ENCODE data around the gene SLC25A30.

SLC25A30 gene, protein sequence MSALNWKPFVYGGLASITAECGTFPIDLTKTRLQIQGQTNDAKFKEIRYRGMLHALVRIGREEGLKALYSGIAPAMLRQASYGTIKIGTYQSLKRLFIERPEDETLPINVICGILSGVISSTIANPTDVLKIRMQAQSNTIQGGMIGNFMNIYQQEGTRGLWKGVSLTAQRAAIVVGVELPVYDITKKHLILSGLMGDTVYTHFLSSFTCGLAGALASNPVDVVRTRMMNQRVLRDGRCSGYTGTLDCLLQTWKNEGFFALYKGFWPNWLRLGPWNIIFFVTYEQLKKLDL

DNA sequence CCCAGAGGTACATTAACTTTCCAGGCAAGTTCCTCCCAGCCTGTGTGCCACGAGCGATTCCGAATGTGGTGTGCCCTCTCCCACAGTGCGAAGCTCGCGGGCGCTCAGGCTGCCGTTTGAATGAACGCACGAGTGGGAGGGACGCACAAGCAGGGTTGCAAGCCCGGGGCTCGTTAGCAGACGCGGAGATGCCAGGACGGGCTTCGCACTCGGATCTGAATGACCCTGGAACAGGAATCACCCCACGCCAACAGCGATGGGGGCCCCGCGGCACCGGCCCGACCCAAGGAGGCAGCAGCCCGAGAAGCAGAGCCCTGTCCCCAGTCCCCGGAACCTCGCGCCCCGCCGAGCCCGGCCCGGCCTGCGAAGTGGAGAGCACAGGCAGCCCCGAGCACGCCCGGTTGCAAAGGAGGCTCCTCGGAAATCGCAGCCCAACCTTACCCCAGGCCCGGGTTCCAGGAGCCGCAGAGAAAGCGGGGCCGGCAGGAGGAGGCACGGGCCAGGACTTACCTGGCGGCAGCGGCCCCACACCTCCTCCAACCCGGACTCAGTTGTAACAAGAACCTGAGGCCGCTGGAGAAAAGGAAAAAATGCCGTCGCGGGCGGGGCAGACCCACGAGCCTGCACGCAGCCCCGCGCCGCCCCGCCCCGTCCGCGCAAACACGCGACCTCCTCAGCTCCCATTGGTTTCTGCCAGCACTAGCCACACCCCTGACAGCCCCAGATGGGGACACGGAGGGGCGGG is at the start of gene SLC25A30:
Gene SLC25A30, minus strand, starts transcription at position 584 of the 745 bp plus-strand sequence. CDS start 6,948 bp downstream, outside the sequence.
- DNase-seq, result peak; percentile 89

DNA sequence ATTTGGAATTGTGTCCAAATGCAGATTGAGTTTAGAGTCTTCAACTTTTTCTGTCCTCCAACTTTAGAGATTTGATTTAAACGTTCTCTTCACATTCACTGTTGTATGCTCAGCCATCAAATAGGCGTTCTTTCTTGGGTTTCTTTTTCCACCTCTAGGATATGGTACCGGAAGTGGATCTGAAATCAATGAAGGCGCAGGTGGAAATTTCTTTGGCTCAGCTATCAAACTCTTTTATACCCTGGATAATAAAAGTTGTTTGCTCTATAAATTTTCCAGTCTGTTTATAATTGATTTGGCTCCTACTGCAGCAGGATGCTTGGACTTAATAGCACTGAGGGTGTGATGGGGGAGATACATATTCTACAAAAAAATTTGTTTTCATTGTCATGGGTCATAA is 48.2 kb upstream of the SLC25A30 start:
- no peak for DNase-seq

DNA sequence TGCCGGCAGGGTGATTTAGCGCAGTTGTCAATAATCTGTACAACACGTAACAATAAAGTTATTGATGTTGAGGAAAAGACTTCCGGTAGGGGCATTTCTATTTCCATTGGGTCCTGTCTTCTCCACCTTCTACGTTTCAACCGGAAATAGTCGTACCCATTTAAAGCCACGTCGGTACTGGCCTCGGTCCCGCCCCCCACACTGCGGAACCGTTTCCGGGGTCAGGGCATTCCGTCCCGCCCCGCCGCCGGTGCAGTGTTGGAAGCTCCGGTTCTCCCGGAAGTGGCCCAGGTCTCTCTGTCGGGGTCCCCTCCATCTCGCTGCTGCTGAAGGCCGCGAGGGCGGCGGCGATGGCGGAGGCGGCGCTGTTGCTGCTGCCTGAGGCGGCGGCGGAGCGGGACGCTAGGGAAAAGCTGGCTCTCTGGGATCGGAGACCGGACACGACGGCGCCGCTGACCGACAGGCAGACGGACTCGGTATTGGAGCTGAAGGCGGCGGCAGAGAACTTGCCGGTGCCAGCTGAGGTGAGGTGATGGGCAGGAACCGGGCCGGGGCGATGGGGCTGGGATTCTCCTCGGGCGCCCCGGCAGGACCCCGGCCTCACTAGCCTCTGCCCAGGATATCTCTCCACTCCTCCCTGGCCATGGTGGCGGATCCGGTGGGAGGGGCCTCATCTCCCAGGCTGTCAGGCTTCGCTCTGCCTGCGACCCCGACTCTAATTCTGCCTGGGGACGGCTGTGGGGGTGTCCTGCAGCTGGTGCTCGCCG is 46.7 kb upstream of the SLC25A30 start, which contains the start of gene COG3:
Gene COG3, plus strand, starts transcription at position 253 of the 767 bp plus-strand sequence. Its CDS starts 98 bp downstream, at position 351.
- DNase-seq, result peak; percentile 96

DNA sequence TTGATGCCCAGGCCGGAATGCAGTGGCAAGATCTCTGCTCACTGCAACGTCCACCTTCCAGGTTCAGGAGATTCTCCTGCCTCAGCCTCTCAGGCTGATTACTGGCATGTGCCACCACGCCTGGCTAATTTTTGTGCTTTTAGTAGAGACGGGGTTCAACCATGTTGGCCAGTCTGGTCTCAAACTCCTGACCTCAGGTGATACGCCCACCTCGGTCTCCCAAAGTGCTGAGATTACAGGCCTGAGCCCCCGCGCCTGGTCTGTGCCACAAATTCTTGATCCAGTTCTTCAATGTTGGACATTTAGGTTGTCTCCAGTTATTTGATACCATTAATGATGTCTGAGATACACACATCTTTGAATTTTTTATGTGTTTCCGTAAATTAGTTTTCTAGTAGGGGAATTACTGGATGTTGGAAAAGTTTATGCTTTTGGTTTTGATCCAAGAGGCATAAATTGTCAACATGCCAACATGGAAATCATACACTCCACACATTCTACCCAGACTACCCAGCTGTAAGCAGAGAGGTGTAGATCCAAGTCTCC is 46.0 kb upstream of the SLC25A30 start:
- DNase-seq, result no peak

DNA sequence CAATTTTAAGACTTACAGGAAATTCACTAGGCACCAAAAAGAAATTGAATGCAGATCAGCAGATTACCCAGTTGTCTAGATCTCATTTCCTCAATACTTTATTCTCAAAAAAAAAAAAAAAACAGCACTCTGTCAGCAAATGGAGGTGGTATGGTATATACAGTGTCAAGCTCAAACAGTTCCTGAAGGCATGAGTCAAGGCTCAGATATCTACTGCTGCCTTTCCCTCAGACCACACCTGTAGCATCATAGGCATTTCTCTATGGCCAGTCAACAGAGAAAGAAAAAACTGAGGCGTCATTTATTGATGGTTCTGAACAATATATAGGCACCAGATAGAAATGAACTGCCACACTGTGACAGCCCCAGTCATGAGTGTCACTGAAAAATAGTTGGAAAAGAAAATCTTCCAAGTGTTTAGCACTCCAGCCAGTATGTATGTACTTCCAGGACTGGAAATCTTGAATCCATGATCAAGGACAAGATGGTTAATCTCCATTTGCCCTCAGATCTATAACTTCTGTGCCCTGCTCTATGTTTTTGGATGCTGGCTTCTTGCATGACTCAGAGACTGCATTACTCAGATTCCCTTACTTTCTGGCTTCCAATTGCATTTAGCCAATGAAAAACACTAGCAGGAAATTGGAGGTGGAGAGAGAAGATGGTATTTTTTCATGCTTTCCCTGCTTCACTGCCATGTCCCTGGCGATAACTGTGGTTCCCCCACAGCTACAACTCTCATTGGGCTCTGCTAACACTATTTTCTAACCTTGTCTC is 38.2 kb upstream of the SLC25A30 start:
- no peak for DNase-seq

DNA sequence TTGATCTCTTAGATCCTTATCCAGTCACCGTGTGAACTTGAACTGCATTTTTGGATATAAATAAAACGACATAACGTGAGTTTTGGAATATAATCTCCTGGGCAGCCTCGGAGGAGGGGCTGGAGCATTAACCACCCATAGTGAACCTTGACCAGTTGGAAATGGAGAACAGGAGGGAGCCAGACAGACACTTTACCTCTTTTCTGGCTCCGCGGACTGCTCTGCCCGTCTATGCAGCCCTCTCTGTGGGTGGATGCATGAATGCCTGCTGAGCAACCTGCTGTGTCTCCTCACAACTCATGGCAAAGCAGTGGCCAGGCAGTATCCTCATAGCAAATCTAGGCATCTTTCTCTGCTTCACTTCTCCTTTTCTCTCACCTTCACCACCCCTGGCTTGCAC is 36.0 kb upstream of the SLC25A30 start:
- DNase-seq, result no peak

DNA sequence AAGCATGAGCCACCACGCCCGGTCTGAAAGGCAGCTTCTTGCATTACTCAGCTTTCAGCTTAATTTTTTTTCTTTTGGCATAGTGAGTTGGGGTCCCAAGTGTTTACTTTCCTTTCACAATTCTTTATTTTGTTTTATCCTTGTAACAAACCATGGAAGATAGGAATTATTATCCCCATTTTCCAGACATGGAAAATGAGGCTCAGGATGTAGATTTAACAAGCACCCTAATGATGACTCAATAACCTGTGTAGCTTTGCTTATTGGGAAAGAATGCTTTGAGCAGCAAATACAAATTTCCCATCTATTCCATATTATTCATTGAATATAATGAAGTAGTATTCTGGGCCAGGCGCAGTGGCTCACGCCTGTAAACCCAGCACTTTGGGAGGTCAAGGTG is 33.1 kb upstream of the SLC25A30 start:
- no peak for DNase-seq

DNA sequence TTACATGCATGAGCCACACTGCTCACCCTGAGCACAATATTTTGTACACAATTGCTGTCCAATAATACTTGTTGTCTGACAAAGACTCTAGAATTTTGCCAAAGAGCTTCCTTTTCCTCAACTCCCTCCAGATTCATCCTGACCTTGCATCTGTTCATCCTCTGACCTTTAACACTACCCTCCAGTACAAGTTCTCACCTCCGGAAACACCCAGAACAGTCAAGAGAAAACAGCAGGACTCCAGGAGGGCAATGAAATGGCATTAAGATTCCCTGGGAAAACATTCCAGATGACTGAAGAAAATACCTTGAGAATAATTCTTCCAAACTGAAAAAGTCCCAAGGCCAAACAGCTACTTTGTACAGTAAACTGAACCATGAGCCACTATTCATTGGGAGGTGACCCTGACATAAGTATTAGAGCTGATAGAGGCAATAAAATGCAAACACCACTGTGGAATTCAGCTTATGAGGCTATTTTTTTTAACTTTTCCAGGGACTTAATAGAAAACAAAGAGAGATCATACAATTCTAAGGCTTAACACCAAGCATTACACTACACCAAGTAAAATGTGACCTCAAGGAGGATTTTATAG is 30.9 kb upstream of the SLC25A30 start:
- DNase-seq, result no peak

DNA sequence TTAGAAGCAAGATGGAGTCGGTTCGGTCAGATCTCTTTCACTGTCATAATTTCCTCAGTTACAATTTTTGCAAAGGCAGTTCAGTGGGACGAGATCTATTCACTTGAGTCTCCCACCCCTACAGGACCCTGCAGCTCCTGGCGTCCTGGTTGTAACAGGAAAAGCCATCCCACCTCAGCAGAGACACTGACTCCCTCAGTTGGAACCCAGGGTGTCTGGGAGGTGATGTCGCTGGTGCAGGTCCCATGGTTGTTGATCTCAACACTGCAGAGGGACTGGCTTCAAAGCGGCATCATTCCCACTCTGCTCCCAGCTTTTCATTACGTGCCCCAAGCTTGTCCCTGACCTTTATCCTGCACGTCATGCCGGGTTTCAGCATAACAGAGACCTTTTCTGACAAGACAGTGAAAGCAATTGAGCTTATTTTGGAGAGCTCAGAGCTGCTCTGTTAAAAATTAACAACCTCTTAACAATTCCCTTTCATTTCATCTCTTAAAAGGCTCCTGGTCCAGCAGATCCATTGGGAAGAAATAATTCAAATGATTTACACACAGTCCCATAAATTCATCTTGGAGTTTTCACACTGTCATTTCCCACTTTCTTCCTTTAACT is 29.0 kb upstream of the SLC25A30 start:
- DNase-seq, result no peak

DNA sequence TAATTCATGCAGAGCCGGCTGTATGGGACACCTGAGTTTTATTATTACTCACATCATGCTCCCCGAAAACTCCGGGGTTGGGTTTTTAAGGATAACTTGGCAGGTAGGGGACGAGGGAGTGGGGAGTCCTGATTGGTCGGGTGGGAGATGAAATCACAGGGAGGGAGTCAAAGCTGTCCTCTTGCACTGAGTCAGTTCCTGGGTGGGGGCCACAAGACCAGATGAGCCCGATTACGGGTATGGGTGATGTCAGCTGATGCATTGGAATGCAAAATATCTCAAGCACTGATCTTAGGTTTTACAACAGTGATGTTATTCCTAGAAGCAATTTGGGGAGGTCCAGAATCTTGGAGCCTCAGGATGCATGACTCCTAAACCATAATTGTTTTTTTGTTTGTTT is 28.0 kb upstream of the SLC25A30 start:
- DNase-seq, result no peak

DNA sequence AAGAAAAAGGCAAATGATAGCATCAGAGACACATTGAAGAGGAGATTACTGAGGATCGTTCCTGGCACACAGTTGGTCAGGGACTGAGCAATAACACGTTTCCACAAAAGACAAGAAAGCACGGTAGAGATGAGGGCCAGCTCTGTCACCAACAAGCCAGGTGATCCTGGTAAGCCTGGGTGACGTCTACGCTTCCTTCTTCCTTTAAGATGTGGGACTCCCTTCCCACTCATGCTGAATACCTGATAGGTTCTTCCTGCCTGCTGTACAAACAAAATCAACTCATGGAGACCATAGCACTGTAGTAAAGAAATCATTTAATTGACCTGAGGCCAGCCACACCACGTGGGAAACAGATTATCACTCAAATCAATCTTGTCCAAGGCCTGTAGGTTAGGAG is 26.9 kb upstream of the SLC25A30 start:
- DNase-seq, result no peak

DNA sequence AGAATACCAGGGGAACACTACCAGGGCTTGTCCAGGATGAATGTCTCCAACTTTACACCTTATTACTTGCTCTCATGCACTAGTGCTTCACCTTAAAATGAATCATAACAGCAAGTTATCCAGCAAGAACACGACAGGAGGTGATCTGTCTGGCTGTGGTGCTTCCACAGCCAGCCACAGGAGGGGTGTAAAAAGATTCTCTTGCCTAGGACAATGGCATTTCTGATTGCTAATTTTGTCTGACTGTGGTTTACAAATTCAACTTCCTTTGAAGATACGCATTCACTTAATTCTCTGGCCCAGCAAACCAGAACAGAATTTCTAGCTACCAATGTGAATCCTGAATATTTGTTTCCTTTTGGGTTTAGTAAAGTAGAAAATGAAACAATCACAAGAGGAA is 23.5 kb upstream of the SLC25A30 start:
- no peak for DNase-seq

DNA sequence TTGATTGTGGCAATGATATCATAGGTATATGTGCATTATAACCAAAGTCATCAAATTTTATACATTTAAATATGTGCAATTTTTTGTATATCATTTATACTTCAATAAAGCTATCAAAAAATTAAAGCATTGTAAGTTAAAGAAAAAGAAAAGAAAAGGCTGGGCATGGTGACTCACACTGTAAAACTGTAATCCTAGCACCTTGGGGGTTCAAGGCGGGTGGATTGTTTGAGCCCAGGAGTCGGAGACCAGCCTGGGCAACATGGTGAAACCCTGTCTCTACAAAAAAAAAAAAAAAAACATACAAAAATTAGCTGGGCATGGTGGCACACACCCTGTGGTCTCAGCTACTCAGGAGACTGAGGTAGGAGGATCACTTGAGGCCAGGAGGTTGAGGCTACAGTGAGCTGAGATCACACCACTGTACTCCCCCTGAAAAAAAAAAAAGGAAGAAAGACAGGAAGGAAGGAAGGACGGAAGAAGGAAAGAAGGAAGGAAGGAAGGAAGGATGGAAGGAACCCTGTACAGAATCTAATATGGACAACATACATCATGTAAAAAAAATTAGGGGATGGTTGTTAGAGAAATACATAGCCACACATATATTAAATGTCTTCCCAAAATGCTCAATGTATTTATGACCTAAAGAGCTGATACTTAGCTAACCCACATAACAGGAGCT is 21.7 kb upstream of the SLC25A30 start:
- no peak for DNase-seq

DNA sequence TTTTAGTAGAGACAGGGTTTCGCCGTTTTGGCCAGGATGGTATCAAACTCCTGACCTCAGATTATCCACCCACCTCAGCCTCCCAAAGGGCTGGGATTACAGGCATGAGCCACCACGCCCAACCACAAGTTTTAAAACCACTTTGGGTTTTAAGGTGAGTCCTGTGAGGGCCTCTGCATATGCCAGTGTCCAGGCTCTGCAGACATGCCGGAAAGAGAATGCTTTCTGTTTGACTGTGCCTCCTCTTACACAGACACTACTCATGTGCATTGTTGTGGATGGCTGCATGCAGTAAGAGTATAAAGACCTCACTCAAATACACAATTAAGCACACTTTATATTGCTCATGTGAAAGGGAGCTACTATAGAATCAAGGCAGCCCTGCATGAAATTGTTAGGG is 20.8 kb upstream of the SLC25A30 start:
- DNase-seq, result no peak

DNA sequence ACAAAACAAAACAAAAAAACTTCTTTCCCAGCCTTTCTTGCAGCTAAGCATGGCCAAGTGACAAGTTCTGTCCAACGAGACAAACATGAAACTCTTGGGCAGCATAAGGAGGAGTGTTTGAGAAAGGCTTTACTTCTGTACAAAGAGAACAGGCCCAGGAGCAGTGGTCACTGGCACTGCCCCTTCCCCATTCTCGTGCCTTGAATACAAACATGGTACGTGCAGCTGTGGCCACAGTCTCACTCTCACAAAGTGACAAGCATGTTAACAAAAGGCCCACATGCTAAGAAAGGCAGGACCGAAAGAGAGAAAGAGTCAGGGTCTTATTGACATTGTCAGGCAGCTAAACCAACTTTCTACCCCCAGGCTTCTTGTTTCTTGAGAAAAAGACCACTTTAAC is 19.8 kb upstream of the SLC25A30 start:
- DNase-seq, result no peak

DNA sequence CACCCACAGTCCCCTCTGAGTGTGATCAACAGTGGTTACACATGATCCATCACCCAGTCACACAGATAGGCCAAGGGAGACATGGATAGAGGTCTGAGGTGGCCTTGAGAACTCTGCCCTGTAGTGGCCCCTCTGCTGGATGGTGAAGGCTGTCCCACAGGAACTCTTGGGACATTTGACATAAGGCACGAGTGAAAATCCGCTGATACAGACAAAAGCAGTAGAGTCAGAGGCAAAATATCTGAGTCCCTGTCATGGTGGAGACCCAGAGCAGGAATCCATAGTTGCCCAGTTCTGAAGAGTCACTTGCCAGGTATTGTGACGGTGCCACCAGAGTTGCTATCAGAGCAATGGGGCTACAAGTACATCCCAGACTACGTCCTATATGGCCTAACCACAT is 18.8 kb upstream of the SLC25A30 start:
- no peak for DNase-seq

DNA sequence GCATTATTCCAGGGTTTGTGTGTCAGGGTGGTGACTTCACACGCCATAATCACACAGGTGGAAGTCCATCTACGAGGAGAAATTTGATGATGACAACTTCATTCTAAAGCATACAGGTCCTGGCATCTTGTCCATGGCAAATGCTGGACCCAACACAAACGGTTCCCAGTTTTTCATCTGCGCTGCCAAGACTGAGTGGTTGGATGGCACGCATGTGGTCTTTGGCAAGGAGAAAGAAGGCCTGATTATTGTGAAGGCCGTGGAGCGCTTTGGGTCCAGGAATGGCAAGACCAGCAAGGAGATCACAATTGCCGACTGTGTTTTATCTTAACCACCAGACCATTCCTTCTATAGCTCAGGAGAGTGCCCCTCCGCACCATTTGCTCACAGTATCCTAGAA is 18.2 kb upstream of the SLC25A30 start:
- DNase-seq, result no peak

DNA sequence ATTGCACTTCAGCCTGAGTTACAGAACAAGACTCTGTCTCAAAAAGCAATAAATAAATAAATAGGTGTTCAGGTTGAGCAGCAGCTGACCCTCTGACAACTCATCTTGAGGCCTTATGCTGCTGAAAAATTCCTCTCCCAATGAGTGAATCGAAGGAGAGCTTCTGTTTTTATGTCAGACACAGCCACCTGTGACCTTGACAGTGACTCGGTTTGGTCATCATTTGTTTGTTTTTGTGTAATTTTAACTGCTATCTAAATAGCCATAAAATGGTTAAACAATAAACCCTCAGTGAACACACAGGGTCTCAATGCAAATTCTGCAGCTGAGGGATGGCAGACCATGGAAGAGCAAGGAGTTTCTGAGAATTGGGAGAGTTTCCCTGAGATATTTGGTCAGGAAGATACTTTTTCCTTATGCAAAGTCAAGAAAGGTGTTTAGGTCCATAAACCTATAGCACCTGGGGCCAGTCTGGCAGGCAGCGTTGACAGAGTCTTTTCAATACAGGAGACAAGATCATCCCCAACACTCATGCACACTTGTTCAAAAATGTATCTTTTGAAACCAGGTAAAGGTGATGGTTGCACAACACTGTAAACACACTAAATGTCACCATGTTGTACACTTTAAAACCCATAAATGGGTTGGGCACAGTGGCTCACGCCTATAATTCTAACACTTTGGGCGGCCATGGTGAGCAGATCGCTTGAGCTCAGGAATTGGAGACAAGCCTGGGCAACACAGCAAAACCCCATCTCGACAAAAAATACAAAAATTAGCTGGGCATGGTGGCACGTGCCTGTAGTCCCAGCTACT is 16.6 kb upstream of the SLC25A30 start:
- DNase-seq, result no peak

DNA sequence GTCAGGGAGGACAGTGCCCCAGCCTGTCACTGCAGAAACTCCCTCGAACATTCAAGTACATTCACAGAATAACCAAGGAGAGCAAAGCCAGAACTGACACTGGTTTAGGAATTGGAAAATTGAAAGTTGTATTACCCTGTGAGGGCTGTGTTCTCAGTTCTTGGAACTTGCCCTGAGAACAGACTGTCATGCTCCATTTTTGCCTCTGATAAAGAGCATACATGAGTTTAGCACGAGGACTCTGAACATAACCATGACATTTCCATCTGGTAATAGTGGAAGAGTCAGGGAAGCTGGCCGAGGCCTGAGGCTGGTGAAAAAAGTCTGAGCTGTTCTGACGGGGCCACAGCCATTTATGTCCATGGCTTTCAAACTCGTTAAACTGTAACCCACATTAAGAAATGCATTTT is 15.2 kb upstream of the SLC25A30 start:
- DNase-seq, result no peak

DNA sequence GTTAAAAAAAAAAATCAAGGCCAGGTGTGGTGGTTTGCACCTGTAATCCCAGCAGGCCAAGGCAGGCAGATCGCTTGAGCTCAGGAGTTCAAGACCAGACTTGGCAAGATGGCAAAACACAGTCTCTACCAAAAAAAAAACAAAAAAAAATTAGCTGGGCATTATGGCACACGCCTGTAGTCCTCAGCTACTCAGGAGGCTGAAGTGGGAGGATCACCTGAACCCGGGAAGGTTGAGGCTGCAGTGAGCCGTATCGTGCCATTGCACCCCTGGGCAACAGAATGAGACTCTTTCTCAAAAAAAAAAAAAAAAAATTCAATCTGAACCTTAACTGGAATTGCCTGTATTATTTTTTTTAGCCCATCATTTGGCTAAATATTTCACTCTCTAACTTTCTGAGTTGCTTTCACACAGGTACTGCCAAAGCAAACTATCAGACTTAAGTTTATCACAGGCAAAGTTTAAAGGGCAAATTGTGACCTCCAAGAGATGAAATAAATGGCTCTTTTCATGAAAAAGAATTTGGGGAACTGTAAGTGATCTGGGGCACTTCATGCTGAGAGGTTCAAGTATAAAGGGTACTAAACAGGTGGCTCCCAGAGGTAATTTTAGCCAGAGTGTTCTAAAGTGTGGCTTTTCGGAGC is 14.7 kb upstream of the SLC25A30 start:
- no peak for DNase-seq
